Occipital lobe (tissue), 2 donors: ENCODE results near the gene MAPKAPK5. TPM values are rescaled to one million over a fixed set of nuclear protein-coding genes. Genes with fewer than 3 reads are reported as not detected.
"Not testable (repeated sequence)": the region's sequence is repeated elsewhere in the genome, so short reads cannot be mapped to it uniquely, and the experiment has no call there.

Source experiments
- DNase-seq: peaks from one replicate; lab custom pipeline; 2025; lab: John Stamatoyannopoulos, UW
- total RNA-seq: library from RNA; depleted of rRNA; stranded (reverse); fragments of >200 nt; gene quantifications from one replicate; pipeline ENCODE4 v1.2.3, GENCODE V29; 2014

Gene MAPKAPK5
- total RNA-seq, 1 donor from 2014 or later = 33.8 TPM

- DNase-seq = no peak
Observed at GRCh38 chr12:111886662-111887545, 44.9 kb downstream of the MAPKAPK5 start.

- no peak for DNase-seq
Observed at GRCh38 chr12:111887926-111888745, 46.1 kb downstream of the MAPKAPK5 start.

GRCh38 chr12:111893287-111893686 lies 51.3 kb downstream of the MAPKAPK5 start:
- no peak for DNase-seq

GRCh38 chr12:111894556-111894955 lies 52.5 kb downstream of the MAPKAPK5 start:
- DNase-seq = no peak

- DNase-seq = no peak
Observed at GRCh38 chr12:111901182-111901581, 59.2 kb downstream of the MAPKAPK5 start.

- DNase-seq = no peak
Observed at GRCh38 chr12:111904446-111904975, 62.5 kb downstream of the MAPKAPK5 start.

- DNase-seq = no peak
Observed at GRCh38 chr12:111905502-111905901, 63.5 kb downstream of the MAPKAPK5 start.

GRCh38 chr12:111907740-111908139 lies 65.7 kb downstream of the MAPKAPK5 start:
- no peak for DNase-seq

- DNase-seq = no peak
Observed at GRCh38 chr12:111925171-111925570, 83.1 kb downstream of the MAPKAPK5 start.

- DNase-seq = no peak
Observed at GRCh38 chr12:111926631-111927030, 84.6 kb downstream of the MAPKAPK5 start.

- no peak for DNase-seq
Observed at GRCh38 chr12:111927346-111927745, 85.3 kb downstream of the MAPKAPK5 start.

- no peak for DNase-seq
Observed at GRCh38 chr12:111932241-111932640, 90.2 kb downstream of the MAPKAPK5 start.

GRCh38 chr12:111936869-111937268 lies 94.8 kb downstream of the MAPKAPK5 start:
- no peak for DNase-seq

GRCh38 chr12:111937429-111937828 lies 95.4 kb downstream of the MAPKAPK5 start:
- DNase-seq = no peak

GRCh38 chr12:111942557-111942956 lies 100.5 kb downstream of the MAPKAPK5 start:
- DNase-seq = no peak

GRCh38 chr12:111943929-111944328 lies 101.9 kb downstream of the MAPKAPK5 start:
- DNase-seq = no peak

GRCh38 chr12:111950961-111951676 lies 109.1 kb downstream of the MAPKAPK5 start:
- not testable (repeated sequence) for DNase-seq
